ENCODE data around the gene KCNK16. TPM values are rescaled to one million over a fixed set of nuclear protein-coding genes. Genes with fewer than 3 reads are reported as not detected.

KCNK16 gene
- polyA plus RNA-seq, 4 donors: not detected

DNA sequence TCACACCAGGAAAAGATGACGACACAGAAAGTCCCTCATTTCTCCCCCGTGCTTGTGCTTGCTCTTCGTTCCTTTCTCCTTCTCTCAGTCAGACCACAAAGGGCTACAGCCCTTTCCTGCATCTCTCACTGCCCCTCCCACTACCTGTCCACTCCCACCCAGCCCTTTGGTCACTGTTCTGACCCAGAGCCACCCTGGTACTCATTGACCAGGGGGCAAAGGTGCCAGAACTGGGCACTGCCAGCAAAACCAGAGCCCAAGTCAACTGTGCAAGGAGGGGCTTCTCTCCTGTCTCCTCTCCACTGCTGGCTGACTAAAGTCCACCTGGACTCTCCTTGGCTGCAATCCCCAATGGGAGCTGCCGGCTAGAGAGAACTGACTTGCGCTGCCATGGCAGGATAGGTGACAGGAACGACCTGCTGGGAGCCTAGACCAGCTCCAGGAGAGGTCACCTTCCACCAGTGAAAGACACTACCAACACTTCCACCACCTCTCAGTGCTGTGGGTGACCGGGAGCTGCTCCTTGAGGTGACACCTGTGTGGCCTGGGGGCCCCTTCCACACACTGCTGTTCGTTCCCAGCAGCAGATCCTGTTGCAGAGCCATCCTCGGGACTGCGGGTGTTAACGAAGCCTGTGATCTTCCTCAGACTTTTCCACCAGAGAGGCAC is 41.1 kb downstream of the KCNK16 start:
- DNase-seq (ENCODE audit: low read depth in 4 of 4, low spot score in 2 of 4): no peak

- no peak for DNase-seq (ENCODE audit: low read depth in 4 of 4, low spot score in 2 of 4)
These were observed 42.2 kb downstream of the KCNK16 start for GRCh38 chr6:39280247-39280731.

DNA sequence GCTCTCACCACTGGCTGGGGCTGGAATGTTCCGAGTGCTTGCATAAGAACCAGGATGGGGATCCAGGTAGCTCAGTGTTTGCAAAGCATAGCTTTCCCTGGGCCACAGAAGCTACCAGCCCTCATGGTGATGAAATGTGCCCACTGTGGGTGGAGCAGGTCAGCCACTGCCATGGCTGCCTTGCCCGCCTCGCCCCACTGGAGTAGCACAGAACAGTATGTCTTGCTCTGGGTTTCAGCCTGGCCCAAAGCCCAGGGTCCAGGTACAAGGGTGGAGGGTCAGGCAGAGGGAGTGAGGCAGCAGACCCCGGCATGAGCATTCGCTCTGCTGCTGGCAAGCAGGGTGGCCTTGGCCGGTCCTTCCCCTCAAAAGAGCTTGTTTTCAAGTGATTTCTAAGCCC is 43.0 kb downstream of the KCNK16 start:
- no peak for DNase-seq (ENCODE audit: low read depth in 4 of 4, low spot score in 2 of 4)

DNA sequence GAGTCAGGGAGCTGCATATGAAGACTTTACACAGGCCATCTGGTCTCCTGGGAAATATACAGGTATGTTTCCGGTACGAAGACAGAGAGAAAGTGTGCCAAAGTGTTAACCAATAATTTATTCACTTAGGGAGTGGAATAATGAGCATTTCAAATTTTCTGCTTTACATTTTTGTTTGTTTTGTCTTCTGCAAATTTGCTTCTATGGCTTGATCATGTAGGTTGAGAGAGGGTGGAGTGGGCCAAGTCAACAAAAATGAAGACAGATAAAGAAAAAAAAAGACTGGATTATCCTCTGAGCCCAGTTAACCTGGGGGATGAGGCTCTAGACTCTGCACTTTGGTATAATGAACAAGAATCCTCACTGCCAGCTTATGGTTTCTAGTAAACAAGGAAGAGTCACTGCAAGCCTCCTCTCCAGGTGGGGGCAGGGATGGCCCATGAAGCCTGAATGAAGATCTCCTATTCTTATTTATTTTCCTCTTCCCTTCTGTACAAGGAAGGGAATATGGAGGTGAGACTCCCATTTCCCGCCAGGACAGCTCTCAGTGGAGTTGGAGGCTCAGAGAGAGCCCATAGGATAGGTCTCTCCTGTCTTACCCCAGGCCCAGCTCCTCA is 46.0 kb downstream of the KCNK16 start:
- no peak for DNase-seq (ENCODE audit: low read depth in 4 of 4, low spot score in 2 of 4)

- no peak for DNase-seq (ENCODE audit: low read depth in 4 of 4, low spot score in 2 of 4)
These were observed 47.6 kb downstream of the KCNK16 start for GRCh38 chr6:39274903-39275302.

- no peak for DNase-seq (ENCODE audit: low read depth in 4 of 4, low spot score in 2 of 4)
These were observed 48.0 kb downstream of the KCNK16 start for GRCh38 chr6:39274471-39274870.

DNA sequence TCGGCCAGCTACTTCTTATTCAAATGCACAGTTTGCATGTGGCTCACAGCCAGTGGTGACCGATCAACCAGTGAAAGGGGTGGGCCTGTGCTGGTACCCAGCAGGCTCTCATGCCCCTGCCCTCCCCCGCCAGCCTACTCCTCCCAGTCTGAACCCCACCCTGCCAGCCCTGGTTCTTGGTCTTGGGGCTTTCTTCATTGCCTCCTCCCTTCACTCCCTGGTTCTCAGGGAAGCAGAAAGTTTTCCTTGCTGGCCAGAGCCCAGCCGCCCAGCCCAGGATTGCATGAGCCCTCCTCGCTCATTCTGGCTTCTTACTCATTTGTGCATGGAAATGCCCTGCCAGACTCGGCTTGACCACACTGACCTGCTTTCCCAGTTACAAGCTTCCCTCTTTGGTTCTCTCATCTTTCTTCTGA is 49.1 kb downstream of the KCNK16 start:
- no peak for DNase-seq (ENCODE audit: low read depth in 4 of 4, low spot score in 2 of 4)

DNA sequence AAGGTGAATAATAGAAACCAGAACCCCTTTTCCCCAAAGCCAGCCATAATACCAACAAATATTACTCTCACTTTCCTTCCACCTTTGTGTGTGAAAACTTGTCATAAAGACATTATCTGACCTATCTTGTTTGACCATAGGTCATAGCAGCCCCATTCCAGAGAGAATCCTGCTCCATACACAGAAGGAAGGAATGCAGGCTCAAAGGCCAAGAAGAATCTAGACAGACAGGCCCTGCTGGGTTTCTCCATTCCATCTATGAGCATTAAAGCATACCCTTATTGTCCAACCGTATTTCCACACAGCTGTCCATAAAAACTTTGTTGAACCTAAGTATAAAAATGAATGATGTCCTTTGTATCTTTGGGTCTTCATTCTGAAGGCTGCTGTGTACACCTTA is 52.5 kb downstream of the KCNK16 start:
- DNase-seq (ENCODE audit: low read depth in 4 of 4, low spot score in 2 of 4): no peak

DNA sequence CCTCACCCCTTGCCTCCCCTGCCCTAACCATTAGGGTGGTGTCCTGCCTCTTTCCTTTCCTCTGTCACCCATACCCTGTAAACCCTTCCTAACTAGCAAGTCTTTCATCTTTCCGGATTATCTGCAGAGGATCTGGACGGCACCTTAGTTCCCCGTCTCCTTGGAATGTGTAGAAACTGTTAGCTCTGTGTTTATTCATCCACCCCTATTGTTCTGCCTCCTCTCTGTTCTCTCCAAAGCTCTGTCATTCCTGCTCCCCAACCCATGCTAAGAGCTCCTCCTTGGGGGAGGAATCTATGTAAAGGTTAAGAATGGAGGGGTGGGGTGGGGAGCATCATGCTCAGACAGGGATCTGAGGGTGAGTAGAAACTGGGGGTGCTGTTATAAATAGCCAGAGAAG is 53.8 kb downstream of the KCNK16 start:
- no peak for DNase-seq (ENCODE audit: low read depth in 4 of 4, low spot score in 2 of 4)

DNA sequence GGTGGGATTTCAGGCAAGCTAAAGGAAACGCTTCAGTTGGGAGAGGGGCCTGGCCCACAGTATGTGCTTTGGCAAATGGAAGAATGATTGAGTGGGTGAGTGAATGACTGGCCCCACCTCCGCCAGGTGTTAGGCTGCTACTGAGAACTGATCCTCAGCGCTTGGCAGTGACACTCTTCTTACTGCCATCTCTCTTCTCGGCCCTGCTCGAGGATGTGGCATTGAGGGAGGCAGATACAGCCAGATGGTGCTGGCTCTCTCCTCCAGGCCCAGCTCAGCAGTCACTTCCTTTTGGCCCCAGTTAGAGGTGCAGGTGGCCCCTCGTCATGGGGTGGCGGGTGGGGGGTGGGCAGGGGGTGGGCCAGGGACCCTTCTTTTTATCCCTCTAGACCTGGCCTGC is 54.3 kb downstream of the KCNK16 start:
- no peak for DNase-seq (ENCODE audit: low read depth in 4 of 4, low spot score in 2 of 4)

GRCh38 chr6:39266782-39267355 is 55.6 kb downstream of the KCNK16 start:
- no peak for DNase-seq (ENCODE audit: low read depth in 4 of 4, low spot score in 2 of 4)

DNA sequence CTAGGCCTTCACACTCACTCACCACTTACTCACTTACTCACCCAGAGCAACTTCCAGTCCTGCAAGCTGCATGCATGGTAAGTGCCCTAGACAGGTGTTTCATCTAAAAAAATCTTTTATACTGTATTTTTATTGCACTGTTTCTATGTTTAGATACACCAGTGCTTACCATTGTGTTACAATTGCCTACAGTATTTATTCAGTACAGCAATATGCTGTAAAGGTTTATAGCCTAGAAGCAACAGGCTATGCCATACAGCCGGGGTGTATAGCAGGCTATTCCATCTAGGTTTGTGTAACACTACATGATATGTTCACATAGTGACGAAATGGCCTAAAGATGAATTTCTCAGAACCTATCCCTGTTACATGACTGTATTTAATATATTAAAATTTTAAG is 56.1 kb downstream of the KCNK16 start:
- DNase-seq (ENCODE audit: low read depth in 4 of 4, low spot score in 2 of 4): no peak

Other genes with a start within 250 kb of the KCNK16 start
- 10 to 100 TPM; 18.3 to 22.7 (median 21.4) TPM for gene SAYSD1, start 207.5 kb downstream of the KCNK16 start, polyA plus RNA-seq (ENCODE audit: insufficient read length in 4 of 4)
- gene KCNK5, start 93.2 kb downstream of the KCNK16 start, polyA plus RNA-seq (ENCODE audit: insufficient read length in 4 of 4): 10 to 100 TPM in 3 of 4 donors, 1 to 10 TPM in 1; 8.5 to 15.4 (median 12.0) TPM
- gene KCNK17, start 8.3 kb downstream of the KCNK16 start, polyA plus RNA-seq (ENCODE audit: insufficient read length in 4 of 4): under 1 TPM; 0.17 to 0.40 (median 0.23) TPM